GM12801 (cell line): Measurements from ENCODE around the gene ZNF263.

Experiments used
- CTCF ChIP-seq: IDR thresholded peaks from one replicate; pipeline ENCODE4 v1.5.1; 2011; ENCODE audit warnings: control low read depth; ENCODE audit not compliant: insufficient read length; ENCODE audit errors: extremely low read depth

Gene ZNF263

GRCh38 chr16:3292604-3293003 lies 9.3 kb downstream of the ZNF263 start:
- no peak for TF ChIP-seq CTCF

- TF ChIP-seq CTCF = no peak
Measured at GRCh38 chr16:3295209-3295608, 11.9 kb downstream of the ZNF263 start.

- no peak for TF ChIP-seq CTCF
Measured at GRCh38 chr16:3295783-3296182, 12.5 kb downstream of the ZNF263 start.

GRCh38 chr16:3304370-3304769 lies 21.1 kb downstream of the ZNF263 start:
- no peak for TF ChIP-seq CTCF

- no peak for TF ChIP-seq CTCF
Measured at GRCh38 chr16:3305109-3306068, 22.1 kb downstream of the ZNF263 start, which contains the start of the genes TIGD7 and ZNF75A. TSS of gene TIGD7 (minus strand) at chr16:3305430. CDS start at chr16:3300614, 4,816 bp downstream. TSS of gene ZNF75A (plus strand) at chr16:3305497. CDS start at chr16:3308429, 2,932 bp downstream.

- TF ChIP-seq CTCF = no peak
Measured at GRCh38 chr16:3306078-3306477, 22.8 kb downstream of the ZNF263 start.

- TF ChIP-seq CTCF = no peak
Measured at GRCh38 chr16:3311496-3311895, 28.2 kb downstream of the ZNF263 start.
